ENCODE results near the gene SMARCC2.
A peak's percentile ranks its signal among the peaks of the same experiment; 100 is the strongest.

The SMARCC2 gene

DNA sequence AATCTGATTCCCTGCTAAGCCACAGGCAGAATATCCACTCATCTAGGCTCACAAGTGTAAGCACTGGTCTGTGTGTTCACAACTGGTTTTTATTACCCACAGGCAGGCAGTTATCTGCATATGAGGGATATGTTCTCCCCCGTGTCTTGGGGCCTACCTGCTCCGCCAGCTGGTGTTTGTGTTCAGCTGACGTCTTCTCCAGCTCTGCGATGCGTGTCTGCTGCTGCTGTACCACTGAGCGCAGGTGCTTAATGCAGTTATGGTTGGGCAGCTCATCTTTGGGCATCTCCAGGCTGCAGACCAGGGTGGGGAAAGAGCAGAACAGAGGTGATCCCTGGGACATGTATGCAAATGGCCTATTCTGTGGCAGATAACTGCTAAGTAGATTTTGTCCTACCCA lies 18.7 kb upstream of the SMARCC2 start:
- DNase-seq (ENCODE audit: low spot score) = no peak

DNA sequence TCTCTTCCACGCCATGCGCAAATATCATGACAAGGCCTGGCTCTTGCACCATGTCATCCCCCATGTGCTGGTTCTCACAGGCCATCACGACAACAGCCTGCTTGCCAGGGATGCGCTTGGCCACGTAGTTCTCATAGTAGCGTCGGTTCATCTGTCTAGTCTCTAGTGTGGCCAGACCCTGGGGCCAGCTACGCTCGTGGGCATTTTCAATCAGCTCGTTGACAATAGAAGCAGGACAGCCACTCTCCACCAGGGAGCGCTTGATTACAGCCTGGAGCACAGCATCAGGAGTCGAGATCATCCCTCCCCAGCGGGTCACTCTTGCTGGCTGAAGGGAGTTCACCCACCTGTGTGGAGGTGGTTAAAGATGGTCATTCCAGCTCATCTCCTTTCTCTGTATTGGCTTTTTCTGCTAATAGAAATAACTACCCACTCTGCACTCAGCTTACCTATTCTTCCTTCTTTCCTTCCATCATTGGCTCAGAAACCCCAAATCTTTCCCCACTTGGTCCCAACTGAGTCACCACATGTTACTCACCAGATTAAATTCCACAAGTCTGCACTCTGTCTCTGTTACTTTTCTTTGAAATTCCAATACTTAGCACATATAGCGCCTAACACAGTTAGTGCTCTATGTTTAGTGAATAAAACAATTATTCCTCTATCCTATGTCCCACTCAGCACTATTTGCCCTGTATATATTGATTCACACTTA lies 17.3 kb upstream of the SMARCC2 start:
- DNase-seq (ENCODE audit: low spot score) = peak; percentile 42

DNA sequence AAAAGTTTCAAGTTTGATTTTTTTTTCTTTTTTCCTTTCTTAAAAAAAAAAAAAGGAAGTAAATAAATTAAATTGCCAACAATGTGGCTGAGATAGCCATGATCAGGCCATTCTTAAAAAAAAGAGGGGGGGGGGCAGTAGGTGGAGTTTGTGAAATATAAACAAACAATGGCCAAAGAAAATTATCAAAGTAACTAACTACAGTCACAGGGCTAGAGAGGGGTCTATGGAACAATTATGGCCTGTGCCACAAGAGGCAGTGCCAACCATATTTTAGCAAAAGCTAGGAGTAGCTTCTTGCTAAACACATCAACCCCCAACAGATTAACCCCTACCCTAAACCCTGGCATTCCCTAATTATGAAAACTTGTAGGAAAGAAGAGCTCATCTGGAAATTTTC lies 16.2 kb upstream of the SMARCC2 start:
- DNase-seq (ENCODE audit: low spot score) = no peak

DNA sequence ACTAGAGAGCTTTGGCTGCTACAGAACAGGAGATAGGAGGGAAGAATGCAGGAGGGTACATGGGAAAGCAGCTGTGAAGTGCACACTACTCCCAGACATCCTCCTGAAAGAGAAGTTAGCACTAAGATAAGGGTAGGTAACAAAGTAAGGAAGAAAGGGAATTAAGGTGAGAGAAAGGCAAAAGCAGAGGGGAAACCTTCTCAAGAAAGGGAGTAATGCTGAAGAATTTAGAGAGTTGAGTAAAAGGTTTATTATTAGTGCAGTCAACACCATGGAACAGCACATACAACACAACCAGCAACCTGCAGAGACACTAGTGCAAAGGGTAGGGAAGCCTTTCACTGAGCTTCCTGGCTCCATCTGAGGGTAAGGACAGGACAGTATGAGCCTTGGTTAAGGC lies 15.0 kb upstream of the SMARCC2 start:
- no peak for DNase-seq (ENCODE audit: low spot score)

DNA sequence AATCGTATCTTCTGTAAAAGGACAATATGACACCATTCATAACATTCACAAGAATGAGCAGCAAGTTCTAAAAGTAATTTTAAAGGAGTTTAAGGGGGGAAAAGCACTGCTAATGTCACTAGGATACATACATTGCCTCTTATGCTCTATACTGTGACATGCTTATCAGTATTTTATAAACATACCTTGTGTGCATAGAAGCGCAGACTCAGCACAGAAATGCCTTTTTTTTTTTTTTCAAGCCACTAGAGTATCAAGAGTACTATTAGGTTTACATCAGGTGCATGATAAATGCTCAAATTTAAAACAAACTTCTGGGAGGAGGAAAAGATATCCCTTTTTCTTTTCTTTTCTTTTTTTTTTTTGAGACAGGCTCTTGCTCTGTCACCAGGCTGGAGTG lies 13.6 kb upstream of the SMARCC2 start:
- no peak for DNase-seq (ENCODE audit: low spot score)

DNA sequence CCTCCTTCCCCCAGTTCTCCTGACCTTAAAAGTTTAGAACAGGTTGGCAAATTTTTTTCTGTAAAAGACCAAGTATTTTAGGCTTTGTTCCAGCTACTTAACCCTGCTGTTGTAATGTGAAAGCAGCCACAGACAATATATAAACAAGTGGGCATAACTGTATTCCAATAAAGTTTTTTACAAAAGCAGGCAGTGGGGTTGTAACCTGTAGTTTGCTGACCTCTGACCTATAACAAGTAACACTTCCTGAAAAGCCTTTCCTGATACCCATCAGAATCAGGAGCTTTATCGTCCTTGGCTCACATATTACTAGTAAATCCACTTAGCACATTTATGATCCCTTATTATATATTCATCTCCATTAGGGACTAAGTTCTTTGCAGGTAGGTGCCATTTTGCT lies 13.1 kb upstream of the SMARCC2 start:
- no peak for DNase-seq (ENCODE audit: low spot score)

DNA sequence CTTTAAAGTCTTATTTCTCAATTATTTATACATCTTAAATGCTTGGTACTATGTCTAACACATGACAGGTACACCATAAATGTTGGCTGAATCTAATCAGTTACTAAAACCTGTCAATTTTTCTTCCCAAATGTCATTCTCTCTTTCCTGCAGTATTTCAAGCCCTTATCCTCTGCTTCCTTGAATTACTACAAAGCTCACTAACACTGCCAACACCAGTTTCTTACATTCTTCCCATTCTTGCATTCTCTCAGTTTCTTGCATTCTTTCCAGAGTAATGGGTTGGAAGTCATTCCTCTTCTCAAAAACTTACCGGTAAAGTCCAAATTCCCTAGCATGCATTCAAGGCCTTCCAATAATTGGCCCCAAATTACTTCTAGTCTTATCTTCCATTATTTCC lies 9.6 kb upstream of the SMARCC2 start:
- peak; percentile 35 for DNase-seq (ENCODE audit: low spot score)

DNA sequence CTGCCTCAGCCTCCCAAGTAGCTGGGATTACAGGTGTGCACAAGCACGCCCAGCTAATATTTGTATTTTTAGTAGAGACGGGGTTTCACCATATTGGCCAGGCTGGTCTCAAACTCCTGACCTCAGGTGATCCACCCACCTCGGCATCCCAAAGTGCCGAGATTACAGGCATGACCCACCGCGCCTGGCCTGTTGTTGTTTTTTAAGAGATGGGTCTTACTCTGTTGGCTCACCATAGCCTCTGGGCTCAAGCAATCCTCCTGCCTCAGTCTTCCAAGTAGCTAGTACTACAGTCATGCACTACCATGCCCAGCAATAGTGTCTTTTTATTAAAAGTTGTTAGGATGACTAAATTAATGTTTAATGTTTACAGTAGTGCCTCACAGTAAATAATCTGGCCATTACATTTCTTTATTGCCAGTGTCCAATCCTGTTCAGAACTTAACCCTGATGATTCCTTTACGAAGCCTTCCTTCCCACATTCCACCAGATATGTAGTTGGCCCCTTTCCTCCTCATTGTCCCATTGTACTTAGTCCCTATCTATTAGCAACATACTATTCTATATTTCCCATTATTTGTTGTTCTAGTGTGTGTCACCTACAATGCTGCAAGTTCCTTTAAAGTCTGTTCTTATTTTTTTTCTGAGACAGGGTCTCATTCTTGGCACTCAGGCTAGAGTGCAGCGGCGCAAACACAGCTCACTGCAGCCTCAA lies 8.8 kb upstream of the SMARCC2 start:
- no peak for DNase-seq (ENCODE audit: low spot score)

DNA sequence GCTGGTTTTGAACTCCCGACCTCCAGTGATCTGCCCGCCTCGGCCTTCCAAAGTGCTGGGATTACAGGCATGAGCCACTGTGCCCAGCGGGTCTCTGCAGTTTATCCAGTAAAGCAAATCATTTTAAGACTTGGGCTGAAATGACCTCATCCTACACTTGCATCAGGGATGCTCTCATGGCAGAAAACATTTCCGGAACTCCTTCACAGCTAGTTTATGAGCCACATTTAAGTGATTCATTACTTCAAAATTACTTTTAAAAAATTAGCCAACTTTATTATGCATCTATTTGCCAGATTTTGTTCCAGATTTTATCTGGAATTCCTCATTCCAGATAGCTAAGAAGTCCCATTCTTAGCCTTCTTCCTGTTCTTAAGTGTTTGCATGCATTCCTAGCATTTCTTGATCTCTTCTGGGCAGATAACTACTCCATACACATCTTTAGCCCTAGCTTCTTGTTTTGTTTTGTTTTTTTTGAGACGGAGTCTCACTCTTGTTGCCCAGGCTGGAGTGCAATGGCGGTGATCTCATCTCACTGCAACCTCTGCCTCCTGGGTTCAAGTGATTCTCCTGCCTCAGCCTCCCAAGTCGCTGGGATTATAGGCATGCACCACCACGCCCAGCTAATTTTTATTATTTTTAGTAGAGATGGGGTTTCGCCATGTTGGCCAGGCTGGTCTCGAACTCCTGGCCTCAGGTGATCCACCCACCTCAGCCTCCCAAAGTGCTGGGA lies 7.7 kb upstream of the SMARCC2 start:
- peak; percentile 82 for DNase-seq (ENCODE audit: low spot score)

DNA sequence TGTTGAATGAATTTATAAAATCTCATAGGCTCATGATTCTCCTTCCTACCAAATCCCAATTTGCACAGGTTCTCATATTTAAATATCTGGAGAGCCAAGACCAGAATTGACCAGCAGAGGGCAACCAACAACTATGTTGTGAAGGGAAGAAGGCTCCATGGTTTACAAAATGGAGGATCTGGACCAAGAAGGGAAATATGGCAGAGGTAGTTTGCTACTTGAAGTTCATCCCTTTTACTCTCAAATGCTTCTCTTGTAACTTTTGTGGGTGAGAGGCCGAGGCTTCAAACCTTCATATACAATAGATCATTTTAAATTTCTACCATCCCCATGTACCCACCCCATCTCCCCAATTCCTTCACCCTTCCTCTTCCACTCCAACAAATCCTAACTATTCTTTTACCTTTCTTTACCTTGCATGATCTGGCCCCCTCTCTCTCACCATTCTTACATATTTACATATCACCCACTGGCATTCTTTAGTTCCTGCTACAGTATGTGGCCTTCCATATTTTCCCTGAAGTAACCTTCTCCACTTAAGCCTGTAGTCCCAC lies 3.8 kb upstream of the SMARCC2 start:
- DNase-seq (ENCODE audit: low spot score) = peak; percentile 74

DNA sequence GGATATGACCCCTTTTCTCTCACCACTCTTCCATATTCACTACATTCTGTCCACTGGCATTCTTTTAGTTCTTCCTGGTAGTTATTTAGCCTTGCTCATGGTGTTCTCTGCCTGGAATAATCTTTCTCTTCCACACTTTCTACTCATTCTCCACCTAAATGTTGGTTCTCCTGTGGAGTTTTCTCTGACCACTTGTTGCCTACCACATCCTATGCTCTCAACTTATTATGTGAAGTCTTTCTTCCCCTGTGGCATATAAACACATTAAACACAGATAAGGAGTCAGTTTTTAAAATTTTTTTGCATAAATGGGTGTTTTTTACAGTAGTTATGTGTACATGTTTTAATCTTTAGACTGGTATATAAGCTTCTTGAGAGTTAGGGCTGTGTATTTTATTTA lies 3.3 kb upstream of the SMARCC2 start:
- no peak for DNase-seq (ENCODE audit: low spot score)

DNA sequence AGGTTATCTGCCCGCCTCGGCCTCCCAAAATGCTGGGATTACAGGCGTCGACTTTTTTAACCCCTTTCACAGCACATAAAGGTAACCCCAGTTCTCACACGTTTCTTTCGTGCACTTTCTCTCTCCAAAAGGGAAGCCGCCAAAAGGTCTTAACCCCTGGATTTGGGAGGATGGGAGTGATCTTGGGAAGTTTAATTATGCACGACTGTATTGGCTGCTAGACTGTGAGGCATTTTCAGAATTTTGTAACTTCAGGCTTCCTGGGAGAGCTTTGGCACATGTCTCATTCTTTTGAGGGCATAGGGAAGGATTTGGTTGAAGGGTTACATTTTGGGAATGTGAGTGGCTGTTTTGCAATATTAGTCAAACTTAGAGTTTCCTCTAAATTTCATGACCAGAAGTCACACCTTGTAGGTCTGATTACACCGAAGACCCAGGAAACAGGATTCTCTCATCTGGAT lies 1.4 kb upstream of the SMARCC2 start:
- DNase-seq (ENCODE audit: low spot score) = peak; percentile 12

DNA sequence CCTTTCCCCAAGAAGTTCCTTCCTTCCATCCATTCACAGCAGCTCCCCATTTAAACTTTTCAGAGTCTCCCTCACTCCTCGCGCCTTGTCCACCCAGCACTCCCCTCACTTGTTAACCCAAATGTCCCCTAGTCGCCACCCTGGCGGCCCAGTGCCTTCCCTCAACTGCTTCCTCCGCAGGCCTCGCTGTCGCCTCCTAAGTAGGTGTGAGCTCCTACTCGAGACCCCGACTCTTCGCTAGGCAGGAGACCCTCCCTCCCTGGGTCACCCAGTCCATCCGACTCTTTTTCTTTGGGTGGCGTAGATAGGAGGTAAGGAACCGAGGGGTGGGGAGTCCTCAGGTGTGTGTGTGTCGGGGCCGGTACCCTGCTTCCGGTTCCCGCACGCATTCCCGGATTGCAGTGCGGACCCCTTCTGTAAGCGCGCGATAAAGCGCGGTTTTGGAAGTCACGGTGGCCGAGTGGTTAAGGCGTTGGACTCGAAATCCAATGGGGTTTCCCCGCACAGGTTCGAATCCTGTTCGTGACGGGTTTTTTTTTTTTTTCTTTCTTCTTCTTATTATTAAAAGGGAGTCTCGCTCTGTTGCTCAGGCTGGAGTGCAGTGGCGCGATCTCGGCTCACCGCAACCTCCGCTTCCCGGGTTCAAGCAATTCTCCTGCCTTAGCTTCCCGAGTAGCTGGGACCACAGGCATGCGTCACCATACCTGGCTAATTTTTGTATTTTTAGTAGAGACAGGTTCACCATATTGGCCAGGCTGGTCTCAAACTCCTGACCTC lies 823 bp upstream of the SMARCC2 start:
- DNase-seq (ENCODE audit: low spot score) = peak; percentile 78

DNA sequence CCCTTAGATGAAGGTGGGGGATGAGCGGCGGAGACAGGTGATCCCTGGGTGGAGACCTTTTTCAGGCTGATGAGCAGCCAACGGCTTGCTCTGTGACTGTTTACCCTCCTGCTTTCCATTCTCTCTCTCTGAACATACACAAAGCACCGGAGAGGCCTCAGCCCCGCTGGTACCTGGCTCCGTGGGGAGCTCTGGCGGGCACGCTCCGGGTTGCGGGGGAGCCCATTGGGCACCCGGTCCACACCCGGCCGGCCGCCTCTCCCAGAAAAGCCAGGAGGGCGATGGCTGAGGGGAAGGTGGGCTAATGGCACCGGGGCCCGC lies 545 bp downstream of the SMARCC2 start:
- no peak for DNase-seq (ENCODE audit: low spot score)

DNA sequence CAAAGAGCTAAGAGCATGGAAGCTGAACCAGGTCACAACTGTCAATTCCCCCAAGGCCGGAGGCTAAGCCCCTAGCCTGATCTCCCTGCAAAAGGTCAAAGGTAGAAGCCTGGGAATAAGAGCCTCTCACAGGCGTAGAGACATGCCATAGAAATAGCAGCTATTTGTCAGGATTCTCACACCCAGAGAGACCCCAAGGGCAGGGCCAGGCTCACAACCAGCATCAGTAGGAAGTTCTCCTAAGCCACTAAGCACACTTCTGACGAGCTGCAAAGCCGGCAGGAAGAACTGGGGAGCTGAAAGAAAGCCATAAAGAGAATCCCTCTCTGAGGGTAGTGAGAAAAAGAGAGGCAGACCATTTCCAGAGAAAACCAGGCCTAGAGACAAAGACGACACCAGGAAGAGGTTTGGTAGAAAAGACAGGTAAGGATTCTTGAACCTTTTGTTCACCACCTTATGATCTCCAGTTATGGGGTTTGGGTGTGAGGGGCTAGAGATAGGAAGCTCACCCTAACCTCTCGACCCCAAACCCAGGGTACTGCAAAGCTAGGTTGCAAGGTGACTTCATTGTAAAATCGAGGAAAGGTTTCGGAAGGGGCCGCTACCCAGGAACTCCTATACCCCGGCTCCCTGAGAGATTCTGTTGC lies 1.0 kb downstream of the SMARCC2 start:
- peak; percentile 15 for DNase-seq (ENCODE audit: low spot score)

DNA sequence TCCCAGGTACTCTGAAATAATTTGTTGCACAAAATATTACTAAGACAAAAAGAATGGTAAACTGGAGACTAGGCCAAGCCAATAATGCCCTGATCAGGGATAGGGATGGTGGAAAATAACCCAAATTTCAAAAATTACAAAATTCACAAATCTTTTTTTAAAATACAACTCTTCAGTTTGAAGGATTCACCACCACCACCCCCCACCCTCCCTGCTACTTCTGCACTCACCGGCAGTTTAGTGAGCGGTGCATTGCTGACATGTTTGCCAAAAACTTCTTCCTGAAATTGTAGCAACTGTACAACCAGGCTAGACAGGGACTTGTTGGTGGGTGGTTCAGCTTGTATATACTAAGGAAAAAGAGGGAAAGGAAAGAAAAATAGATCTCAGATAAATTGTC lies 2.3 kb downstream of the SMARCC2 start:
- no peak for DNase-seq (ENCODE audit: low spot score)

DNA sequence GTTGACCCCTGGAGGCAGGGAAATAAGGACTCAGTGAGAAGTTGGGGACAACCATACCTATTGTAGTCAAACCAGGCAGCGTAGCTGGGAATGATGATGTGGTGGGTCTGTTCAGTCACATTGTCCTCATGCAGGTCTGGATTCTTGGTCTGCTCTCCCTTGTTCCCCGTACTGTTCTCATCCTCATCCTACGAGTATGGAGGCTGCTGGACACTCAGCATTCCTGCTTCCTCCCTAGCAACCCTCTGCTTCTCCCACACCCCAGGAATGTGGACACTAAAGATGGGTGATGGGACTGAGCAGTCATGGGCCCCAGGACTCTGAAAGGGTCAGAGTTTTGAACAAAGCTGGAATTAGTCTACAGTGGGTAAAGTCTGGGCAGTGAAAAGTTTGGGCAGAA lies 10.9 kb downstream of the SMARCC2 start:
- no peak for DNase-seq (ENCODE audit: low spot score)

DNA sequence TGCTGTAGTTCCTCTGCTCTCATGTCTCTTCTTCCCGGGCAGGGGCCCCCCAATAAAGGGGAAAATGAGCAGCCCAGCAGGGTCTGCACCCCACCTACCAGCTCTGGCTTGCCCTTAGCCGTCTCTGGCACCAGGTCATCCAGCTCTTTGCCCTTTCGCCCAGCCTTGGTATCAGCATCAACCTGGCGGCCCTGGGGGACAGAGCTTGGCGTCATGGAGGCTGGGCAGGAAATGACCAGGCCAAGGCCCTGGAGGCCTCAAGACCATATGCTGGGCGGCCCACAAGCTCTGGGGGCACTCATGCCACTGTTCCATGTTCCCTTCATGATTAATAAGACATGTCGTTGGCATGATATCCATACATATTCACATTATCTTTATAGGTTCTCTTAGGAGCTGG lies 16.4 kb downstream of the SMARCC2 start:
- no peak for DNase-seq (ENCODE audit: low spot score)

DNA sequence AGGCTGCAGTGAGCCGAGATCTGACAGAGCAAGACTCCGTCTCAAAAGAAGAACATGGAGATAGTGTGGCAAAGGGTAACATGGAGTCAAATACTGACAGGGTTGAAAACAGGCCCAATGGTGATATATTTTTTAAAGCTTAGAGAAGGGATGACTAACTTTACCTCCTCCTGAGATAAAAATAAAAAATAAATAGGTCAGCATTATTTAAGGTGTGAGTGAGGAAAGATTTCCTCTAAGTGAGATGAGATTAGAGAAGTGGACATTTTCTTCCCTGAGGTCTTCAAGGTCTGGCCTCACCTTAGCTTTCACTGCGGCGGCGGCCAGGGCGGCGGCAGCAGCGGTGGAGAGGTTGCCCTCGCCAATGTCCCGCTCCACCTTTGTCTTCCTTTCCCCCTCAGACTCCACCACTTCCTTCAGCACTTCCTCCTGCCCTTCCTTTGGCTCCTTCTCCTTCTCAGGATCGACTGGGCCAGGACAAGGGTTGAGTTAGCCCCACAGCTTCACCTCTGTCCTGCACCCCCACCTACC lies 20.0 kb downstream of the SMARCC2 start:
- DNase-seq (ENCODE audit: low spot score) = no peak

DNA sequence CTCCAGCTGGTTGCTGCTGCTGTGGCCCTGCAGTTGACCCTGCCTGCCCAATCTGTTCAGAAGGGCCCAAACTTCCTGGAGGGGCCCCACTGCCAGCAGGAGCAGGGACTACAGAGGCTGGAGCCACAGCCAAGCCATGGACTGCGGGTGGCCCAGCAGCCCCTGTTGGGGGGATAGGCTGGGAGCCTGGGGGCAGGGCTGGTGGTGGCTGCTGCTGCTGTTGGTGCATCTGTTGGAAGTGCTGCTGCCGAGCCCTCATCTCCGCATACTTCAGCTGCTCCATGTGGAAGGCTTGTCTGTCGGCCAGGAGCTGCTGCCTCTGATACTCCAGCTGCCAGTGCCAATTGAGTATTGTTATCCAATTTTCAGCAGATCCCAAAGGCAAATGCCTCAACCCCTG lies 23.9 kb downstream of the SMARCC2 start:
- no peak for DNase-seq (ENCODE audit: low spot score)

DNA sequence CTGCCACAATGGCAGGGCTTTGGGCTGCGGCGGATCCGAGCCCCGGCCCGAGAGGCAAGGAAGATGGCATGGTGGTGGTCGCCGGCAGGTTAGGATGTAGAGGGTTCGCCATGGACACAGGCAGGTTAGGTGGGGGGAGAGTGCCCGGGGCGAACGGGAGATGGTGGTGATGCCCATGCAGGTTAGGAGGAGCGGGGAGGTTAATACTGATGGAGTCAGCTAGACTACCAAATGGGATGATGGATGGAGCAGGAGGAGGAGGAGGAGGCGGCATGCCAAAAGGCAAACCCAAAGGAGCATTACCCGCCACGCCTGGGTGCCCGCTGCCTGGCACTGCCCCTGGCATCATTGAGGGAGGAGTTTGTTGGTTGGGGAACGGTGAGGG lies 24.9 kb downstream of the SMARCC2 start:
- DNase-seq (ENCODE audit: low spot score) = no peak

Data from GM03348 (cell line).